Motor neuron (in vitro differentiated cells): ENCODE measurements around the gene TRAM2. TPM values are rescaled to one million over a fixed set of nuclear protein-coding genes. Genes with fewer than 3 reads are reported as not detected.

ENCODE experiments used
- total RNA-seq, 8 experiments: library from RNA; unstranded; fragments of 300-600 nt; gene quantifications; 2 replicates each; pipeline versions ENCODE4 v1.2.3 to v1.2.4, GENCODE V29; 2022

The TRAM2 gene
- total RNA-seq, 8 experiments from 2014 or later = 1.8 to 38.0 (median 10.7) TPM

Other genes with a start within 250 kb of the TRAM2 start
- gene PAQR8, start 214.9 kb downstream of the TRAM2 start, total RNA-seq = 10 to 100 TPM in 2 of 8 experiments, 1 to 10 TPM in 5, under 1 TPM in 1; 0.67 to 17.9 (median 5.2) TPM
- 10 to 100 TPM; 15.5 to 74.2 (median 32.0) TPM for gene EFHC1, start 156.7 kb downstream of the TRAM2 start, total RNA-seq
- 10 to 100 TPM; 13.1 to 79.0 (median 59.4) TPM for gene TMEM14A, start 94.1 kb upstream of the TRAM2 start, total RNA-seq
- gene GSTA2, start 186.4 kb upstream of the TRAM2 start, total RNA-seq = under 1 TPM in 1 of 8 experiments, not detected in 7; 0.14 TPM
- under 1 TPM in 1 of 8 experiments, not detected in 7; 0.69 TPM for gene GSTA1, start 226.8 kb upstream of the TRAM2 start, total RNA-seq